Measurements from ENCODE around the gene THOC7.

GRCh38 chr3:63819151-63819398 is 44.5 kb downstream of the THOC7 start, which contains the start of gene C3orf49:
- TF ChIP-seq CTCF (IDR thresholded peaks at IDR 0.05; ENCODE audit: extremely low read depth in 1 of 2, insufficient read depth in 1 of 2, low read depth in 1 of 2, low read length in 2 of 2), result no peak
- no peak for TF ChIP-seq POLR2A (IDR thresholded peaks at IDR 0.05; ENCODE audit: low read depth, low read length)
- TF ChIP-seq EZH2 (IDR thresholded peaks at IDR 0.05; ENCODE audit: borderline replicate concordance, low read depth, low read length, severe bottlenecking), result no peak
- no peak for TF ChIP-seq JUN (IDR thresholded peaks at IDR 0.05; ENCODE audit: borderline replicate concordance, insufficient read depth, insufficient read length, low read depth)
